ENCODE results near the gene USP53.
"Not testable (repeated sequence)": the region's sequence is repeated elsewhere in the genome, so short reads cannot be mapped to it uniquely, and the experiment has no call there.

USP53 gene

GRCh38 chr4:119264743-119265142 is 52.2 kb downstream of the USP53 start:
- Histone ChIP-seq H3K4me3 (ENCODE audit: low read length) (no peak overlapping the region), H3K27me3 (ENCODE audit: control insufficient read depth, insufficient read depth, low read length) (no peaks in the 10 kb centered on the region), H3K27ac (ENCODE audit: low read length) (no peak overlapping the region), H3K9me3 (ENCODE audit: control insufficient read depth, insufficient read depth, low read length) (no peaks in the 10 kb centered on the region), H3K4me1 (ENCODE audit: control insufficient read depth, insufficient read depth, low read length) (no peaks in the 10 kb centered on the region), H3K36me3 (ENCODE audit: control insufficient read depth, insufficient read depth, low read length) (no peaks in the 10 kb centered on the region)
- WGBS (ENCODE audit: insufficient coverage, insufficient read length) = no CpG with 5 or more reads among the region's 1 CpG
- DNase-seq (ENCODE audit: low read depth, low spot score) = no peak

- no CpG with 5 or more reads among the region's 4 CpGs for whole genome bisulfite sequencing (ENCODE audit: insufficient coverage, insufficient read length)
- Histone ChIP-seq H3K36me3 (ENCODE audit: control insufficient read depth, insufficient read depth, low read length) (no peaks in the 10 kb centered on the region), H3K4me1 (ENCODE audit: control insufficient read depth, insufficient read depth, low read length) (no peaks in the 10 kb centered on the region), H3K4me3 (ENCODE audit: low read length) (no peak overlapping the region), H3K27ac (ENCODE audit: low read length) (no peak overlapping the region), H3K9me3 (ENCODE audit: control insufficient read depth, insufficient read depth, low read length) (no peaks in the 10 kb centered on the region), H3K27me3 (ENCODE audit: control insufficient read depth, insufficient read depth, low read length) (no peaks in the 10 kb centered on the region)
- DNase-seq (ENCODE audit: low read depth, low spot score) = no peak
These were observed 53.6 kb downstream of the USP53 start for GRCh38 chr4:119266153-119266552.

DNA sequence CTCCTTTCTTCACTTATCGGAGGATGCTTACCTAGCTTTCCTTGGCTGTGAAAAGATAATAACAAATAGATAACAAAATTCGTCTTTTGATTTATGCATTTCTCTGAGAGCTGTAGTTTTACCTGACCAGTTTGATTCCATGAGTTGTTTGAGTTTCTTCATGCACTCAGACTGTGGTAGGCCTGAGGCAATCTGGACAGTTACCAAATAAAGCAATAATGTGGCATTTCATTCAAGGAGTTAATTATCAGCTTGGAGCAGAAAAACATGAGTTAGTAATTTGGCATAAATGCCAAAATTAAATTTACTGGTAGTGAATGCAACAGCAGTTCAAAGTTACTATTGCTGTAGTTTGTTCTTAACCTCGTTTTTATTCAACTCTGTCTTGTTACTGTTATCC is 56.0 kb downstream of the USP53 start:
- H3K9me3 ChIP-seq (ENCODE audit: control insufficient read depth, insufficient read depth, low read length) = no peaks in the 10 kb centered on the region
- no peak overlapping the region for H3K4me3 ChIP-seq (ENCODE audit: low read length)
- H3K27ac ChIP-seq (ENCODE audit: low read length) = no peak overlapping the region
- DNase-seq (ENCODE audit: low read depth, low spot score) = no peak
- no CpG with 5 or more reads among the region's 3 CpGs for WGBS (ENCODE audit: insufficient coverage, insufficient read length)
- no peaks in the 10 kb centered on the region; the same call in 1 of the 2 replicates for H3K36me3 ChIP-seq (ENCODE audit: control insufficient read depth, insufficient read depth, low read length)
- H3K27me3 ChIP-seq (ENCODE audit: control insufficient read depth, insufficient read depth, low read length) = no peaks in the 10 kb centered on the region
- no peaks in the 10 kb centered on the region for H3K4me1 ChIP-seq (ENCODE audit: control insufficient read depth, insufficient read depth, low read length)

- no CpG with 5 or more reads among the region's 6 CpGs for WGBS (ENCODE audit: insufficient coverage, insufficient read length)
- H3K4me1 ChIP-seq (ENCODE audit: control insufficient read depth, insufficient read depth, low read length) = no peaks in the 10 kb centered on the region
- H3K27me3 ChIP-seq (ENCODE audit: control insufficient read depth, insufficient read depth, low read length) = no peaks in the 10 kb centered on the region
- no peaks in the 10 kb centered on the region for H3K9me3 ChIP-seq (ENCODE audit: control insufficient read depth, insufficient read depth, low read length)
- no peaks in the 10 kb centered on the region; the same call in 1 of the 2 replicates for H3K36me3 ChIP-seq (ENCODE audit: control insufficient read depth, insufficient read depth, low read length)
- DNase-seq (ENCODE audit: low read depth, low spot score) = no peak
- no peak overlapping the region for H3K4me3 ChIP-seq (ENCODE audit: low read length)
- no peak overlapping the region for H3K27ac ChIP-seq (ENCODE audit: low read length)
These were observed 59.0 kb downstream of the USP53 start for GRCh38 chr4:119271361-119272085.

GRCh38 chr4:119279541-119279940 is 67.0 kb downstream of the USP53 start:
- not testable (repeated sequence) for H3K36me3 ChIP-seq (ENCODE audit: control insufficient read depth, insufficient read depth, low read length); H3K4me1 ChIP-seq (ENCODE audit: control insufficient read depth, insufficient read depth, low read length); H3K9me3 ChIP-seq (ENCODE audit: control insufficient read depth, insufficient read depth, low read length); H3K27ac ChIP-seq (ENCODE audit: low read length); DNase-seq (ENCODE audit: low read depth, low spot score); H3K27me3 ChIP-seq (ENCODE audit: control insufficient read depth, insufficient read depth, low read length)
- WGBS (ENCODE audit: insufficient coverage, insufficient read length) = no CpG with 5 or more reads among the region's 19 CpGs
- H3K4me3 ChIP-seq (ENCODE audit: low read length) = peak overlapping the region; percentile 23; the same call in 1 of the 2 replicates

GRCh38 chr4:119279945-119280344 is 67.4 kb downstream of the USP53 start:
- H3K4me3 ChIP-seq (ENCODE audit: low read length) = peak overlapping the region; percentile 23; the same call in 1 of the 2 replicates
- not testable (repeated sequence) for H3K36me3 ChIP-seq (ENCODE audit: control insufficient read depth, insufficient read depth, low read length); H3K27me3 ChIP-seq (ENCODE audit: control insufficient read depth, insufficient read depth, low read length); DNase-seq (ENCODE audit: low read depth, low spot score); H3K9me3 ChIP-seq (ENCODE audit: control insufficient read depth, insufficient read depth, low read length); H3K27ac ChIP-seq (ENCODE audit: low read length); H3K4me1 ChIP-seq (ENCODE audit: control insufficient read depth, insufficient read depth, low read length)
- no CpG with 5 or more reads among the region's 12 CpGs for WGBS (ENCODE audit: insufficient coverage, insufficient read length)

- Histone ChIP-seq H3K9me3 (ENCODE audit: control insufficient read depth, insufficient read depth, low read length) (no peaks in the 10 kb centered on the region), H3K27ac (ENCODE audit: low read length) (no peak overlapping the region), H3K36me3 (ENCODE audit: control insufficient read depth, insufficient read depth, low read length) (no peaks in the 10 kb centered on the region; the same call in 1 of the 2 replicates), H3K27me3 (ENCODE audit: control insufficient read depth, insufficient read depth, low read length) (no peaks in the 10 kb centered on the region), H3K4me1 (ENCODE audit: control insufficient read depth, insufficient read depth, low read length) (no peaks in the 10 kb centered on the region), H3K4me3 (ENCODE audit: low read length) (no peak overlapping the region)
- DNase-seq (ENCODE audit: low read depth, low spot score) = no peak
- no CpG with 5 or more reads among the region's 2 CpGs for WGBS (ENCODE audit: insufficient coverage, insufficient read length)
These were observed 68.9 kb downstream of the USP53 start for GRCh38 chr4:119281393-119281792.

DNA sequence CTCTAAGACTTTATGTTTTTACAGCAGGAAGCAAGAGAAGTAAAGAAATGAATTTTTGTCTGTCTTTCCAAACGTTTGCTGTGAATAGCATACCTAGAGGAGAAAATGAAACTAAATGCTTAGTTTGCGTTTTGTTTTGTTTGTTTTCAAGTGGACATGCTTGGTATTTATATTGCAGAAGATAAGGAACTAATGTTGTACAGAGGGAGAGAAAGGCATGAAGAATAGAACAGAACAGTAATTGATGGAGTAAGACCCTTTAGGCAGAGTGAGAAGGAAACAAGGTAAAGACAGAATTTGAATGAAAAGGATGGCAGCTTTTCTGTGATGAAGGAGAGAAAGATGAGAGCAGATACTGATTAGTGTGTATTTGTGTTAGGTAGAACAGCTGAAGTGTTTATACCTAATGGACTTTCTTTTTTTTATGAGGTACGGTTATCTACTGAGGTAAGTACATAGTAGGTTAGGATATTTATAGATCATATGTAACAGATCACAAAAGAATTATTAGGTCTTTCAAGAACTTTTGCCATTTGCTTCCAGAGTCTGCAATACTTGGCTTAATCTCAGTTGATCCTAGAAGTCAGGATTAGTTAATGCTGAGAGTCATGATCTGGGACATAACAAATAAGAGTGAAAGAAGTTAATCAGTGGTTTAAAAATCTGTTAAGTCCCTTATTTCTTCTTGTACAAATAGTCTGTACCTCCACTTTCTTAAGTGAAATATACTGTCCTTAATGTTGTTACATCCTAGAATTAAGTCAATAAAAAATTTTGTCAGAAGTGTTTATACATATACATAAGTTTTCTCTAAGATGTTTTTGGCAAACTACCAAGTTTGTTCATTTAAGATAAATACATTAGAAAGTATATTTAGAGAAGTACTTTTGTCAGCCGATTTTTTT is 72.6 kb downstream of the USP53 start:
- H3K27ac ChIP-seq (ENCODE audit: low read length) = no peak overlapping the region
- H3K9me3 ChIP-seq (ENCODE audit: control insufficient read depth, insufficient read depth, low read length) = no peaks in the 10 kb centered on the region
- no peaks in the 10 kb centered on the region for H3K27me3 ChIP-seq (ENCODE audit: control insufficient read depth, insufficient read depth, low read length)
- H3K4me1 ChIP-seq (ENCODE audit: control insufficient read depth, insufficient read depth, low read length) = no peaks in the 10 kb centered on the region
- H3K4me3 ChIP-seq (ENCODE audit: low read length) = no peak overlapping the region
- DNase-seq (ENCODE audit: low read depth, low spot score) = no peak
- WGBS (ENCODE audit: insufficient coverage, insufficient read length) = no CpG with 5 or more reads among the region's 4 CpGs
- no peaks in the 10 kb centered on the region; the same call in 1 of the 2 replicates for H3K36me3 ChIP-seq (ENCODE audit: control insufficient read depth, insufficient read depth, low read length)

DNA sequence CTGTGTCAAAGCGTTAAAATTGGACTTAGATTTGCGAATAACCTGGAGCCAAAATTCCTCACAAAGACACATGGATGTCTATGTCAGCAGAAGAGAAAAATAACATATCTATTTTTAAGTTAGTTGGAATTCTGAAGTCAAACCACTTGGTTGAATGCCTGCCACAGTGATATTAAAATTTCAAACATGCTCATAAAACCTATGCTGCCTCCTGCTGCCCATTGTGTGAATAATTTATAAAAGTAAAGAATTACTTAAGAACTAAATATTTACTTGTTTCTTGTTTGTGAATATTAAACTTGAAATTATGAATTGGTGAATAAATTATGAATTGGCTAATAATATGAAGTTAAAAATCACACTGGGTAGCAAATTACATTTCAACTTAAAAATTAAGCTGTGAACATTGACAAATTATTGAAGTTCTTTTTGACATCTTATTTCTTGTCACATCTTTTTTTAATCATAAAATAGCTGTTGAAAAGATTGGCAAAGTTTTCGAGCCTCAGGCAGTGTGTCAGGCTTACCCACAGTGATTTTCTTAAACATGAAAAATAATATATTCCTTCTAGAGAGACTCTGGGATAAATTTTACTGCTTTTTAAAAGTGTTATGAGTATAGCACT is 74.0 kb downstream of the USP53 start:
- no peaks in the 10 kb centered on the region for H3K4me1 ChIP-seq (ENCODE audit: control insufficient read depth, insufficient read depth, low read length)
- DNase-seq (ENCODE audit: low read depth, low spot score) = no peak
- no CpG with 5 or more reads among the region's 3 CpGs for WGBS (ENCODE audit: insufficient coverage, insufficient read length)
- no peaks in the 10 kb centered on the region for H3K9me3 ChIP-seq (ENCODE audit: control insufficient read depth, insufficient read depth, low read length)
- no peaks in the 10 kb centered on the region for H3K27me3 ChIP-seq (ENCODE audit: control insufficient read depth, insufficient read depth, low read length)
- no peak overlapping the region for H3K27ac ChIP-seq (ENCODE audit: low read length)
- H3K36me3 ChIP-seq (ENCODE audit: control insufficient read depth, insufficient read depth, low read length) = no peaks in the 10 kb centered on the region
- H3K4me3 ChIP-seq (ENCODE audit: low read length) = no peak overlapping the region

DNA sequence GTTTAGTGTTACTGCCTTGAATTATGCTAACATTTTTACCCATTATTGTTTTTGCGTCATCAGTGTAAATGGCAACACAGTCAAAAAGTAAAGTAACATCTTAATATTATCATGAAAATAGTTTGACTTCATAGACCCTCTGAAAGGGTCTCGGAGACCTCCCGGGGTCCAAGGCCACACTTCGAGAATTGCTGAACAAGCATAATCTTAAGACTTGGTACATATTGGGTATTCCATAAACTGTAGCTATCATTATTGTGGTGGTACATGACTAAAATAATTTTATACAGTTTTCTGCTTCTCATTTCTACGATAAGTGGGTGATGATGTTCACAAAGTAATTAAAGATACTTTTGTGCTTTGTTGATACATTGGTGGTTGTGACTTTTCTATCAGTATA is 76.8 kb downstream of the USP53 start:
- no peaks in the 10 kb centered on the region for H3K27me3 ChIP-seq (ENCODE audit: control insufficient read depth, insufficient read depth, low read length)
- no peaks in the 10 kb centered on the region for H3K9me3 ChIP-seq (ENCODE audit: control insufficient read depth, insufficient read depth, low read length)
- H3K4me1 ChIP-seq (ENCODE audit: control insufficient read depth, insufficient read depth, low read length) = no peaks in the 10 kb centered on the region
- DNase-seq (ENCODE audit: low read depth, low spot score) = no peak
- no peak overlapping the region for H3K4me3 ChIP-seq (ENCODE audit: low read length)
- H3K36me3 ChIP-seq (ENCODE audit: control insufficient read depth, insufficient read depth, low read length) = no peaks in the 10 kb centered on the region
- H3K27ac ChIP-seq (ENCODE audit: low read length) = no peak overlapping the region
- WGBS (ENCODE audit: insufficient coverage, insufficient read length) = no CpG with 5 or more reads among the region's 5 CpGs

Data from iPS DF 6.9 (cell line).